Heart left ventricle (tissue), 16 donors: ENCODE measurements around the gene PLA2R1. TPM values are rescaled to one million over a fixed set of nuclear protein-coding genes. Genes with fewer than 3 reads are reported as not detected.
A peak's percentile ranks its signal among the peaks of the same experiment; 100 is the strongest.

Experiments
- ATAC-seq, 4 donors: fragments of 200-7000 bp; cut with Tn5 transposase; one replicate each; pipeline ENCODE4 v1.9.1; 2020 to 2022; ENCODE audit warnings: moderate library complexity in 4 of 4, mild to moderate bottlenecking in 3 of 4, moderate number of reproducible peaks in 1 of 4
- DNase-seq, 5 donors: peaks; one replicate each; pipeline ENCODE4 v3.0.0-alpha.2; 2020
- H3K27ac ChIP-seq, 12 donors: fragments of 200-600 bp; sonication (generic) in 4 of 12; one replicate each; pipeline versions ENCODE4 v1.5.0 to v1.8.0; 2016 to 2022; ENCODE audit warnings: mild to moderate bottlenecking in 2 of 12
- H3K27me3 ChIP-seq, 9 donors: fragments of 200-600 bp; sonication (generic) in 2 of 9; one replicate each; pipeline versions ENCODE4 v1.5.1 to v1.8.0; 2016 to 2022; ENCODE audit warnings: mild to moderate bottlenecking in 3 of 9
- H3K36me3 ChIP-seq, 9 donors: fragments of 200-600 bp; sonication (generic) in 2 of 9; one replicate each; pipeline versions ENCODE4 v1.5.0 to v1.8.0; 2018 to 2022; ENCODE audit warnings: mild to moderate bottlenecking in 2 of 9
- H3K4me1 ChIP-seq, 12 donors: fragments of 200-600 bp; sonication (generic) in 4 of 12; one replicate each; pipeline versions ENCODE4 v1.5.0 to v1.8.0; 2016 to 2022; ENCODE audit warnings: mild to moderate bottlenecking in 3 of 12
- H3K4me3 ChIP-seq, 12 donors: fragments of 200-600 bp; sonication (generic) in 4 of 12; one replicate each; pipeline versions ENCODE4 v1.5.0 to v1.8.0; 2017 to 2022; ENCODE audit warnings: mild to moderate bottlenecking in 9 of 12, moderate library complexity in 4 of 12
- H3K9me3 ChIP-seq, 12 donors: fragments of 200-600 bp; sonication (generic) in 4 of 12; one replicate each; pipeline versions ENCODE4 v1.5.0 to v1.8.0; 2016 to 2022; ENCODE audit warnings: mild to moderate bottlenecking in 1 of 12
- CTCF ChIP-seq, 12 donors: fragments of 200-600 bp; sonication (generic) in 4 of 12; IDR thresholded peaks; one replicate each; pipeline versions ENCODE4 v1.5.0 to v1.8.0; 2018 to 2022; ENCODE audit warnings: antibody characterized with exemption in 12 of 12, mild to moderate bottlenecking in 5 of 12
- POLR2A ChIP-seq, 2 donors: fragments of 450-650 bp; IDR thresholded peaks; one replicate each; pipeline ENCODE4 v1.6.1; 2017; ENCODE audit warnings: antibody characterized with exemption in 2 of 2, mild to moderate bottlenecking in 2 of 2, moderate library complexity in 2 of 2
- WGBS, 4 donors: extraction: QIAGEN DNeasy Blood & Tissue Kit in 2 of 4; methylation state at CpG; one replicate each; pipeline versions ENCODE4 v1.1.5 to v1.1.7; 2013 to 2018; 5-methylcytosine and 5-hydroxymethylcytosine counted together
- intact Hi-C, 10 donors: fragments of 100-400 bp; cut with DNase I; formaldehyde crosslinking; loops; one replicate each; pipeline versions ENCODE4 v1.11.1 to v1.14.2; 2022
- polyA plus RNA-seq, 2 donors: library from polyadenylated mRNA; stranded (reverse); fragments of 200-250 nt; gene quantifications; one replicate each; pipeline ENCODE4 v1.2.3, GENCODE V29; 2013
- total RNA-seq, 9 donors: library from RNA; depleted of rRNA in 2 of 9; stranded (reverse); fragments of >200 nt in 2 of 9; fragmentation: NEBNext Ultra II Directional in 3 of 9; extraction: Animal tissue kit (Norgen Biotek cat#: 25700) in 3 of 9; gene quantifications; one replicate each; pipeline versions ENCODE4 v1.1.0 to v1.2.4, GENCODE V29; 2016 to 2023
- donor health status: ischemic (EF 13 %, LVEDD 7.1; RV severe dilation, severe dysfunction).
- donor health status: healthy with polysubstance abuse.
- donor health status: DM: no; HTN: yes; CAD: no.
- donor health status: DM: no; HTN: no; CAD: no.
- donor health status: ischemic (EF 25% LVEDD 6.9; RV normal size, moderate dysfunction).
- donor health status: ischemic (EF 25% LVEDD 5.7; RV mildly dilated, moderate dysfunction).
- donor health status: healthy.
- donor health status: DM: yes; HTN: yes; CAD: no.
- donor health status: ischemic (EF 35%, LVEDD 5.7; RV mildly dilated, moderate dysfunction).
- donor health status: nonischemic (EF 11% LVEDD 7.7; RV severe dilation, severe dysfunction).
- donor health status: DM: yes; HTN: yes; CAD: no.
- donor health status: PGD.
- donor health status: ischemic (EF 29% LVEDD 5.4; RV normal size, mild dysfunction).
- donor health status: nonischemic (EF 23%, LVEDD 6.1; RV moderate dilation, normal function).

Gene PLA2R1
- total and polyA plus RNA-seq, 11 donors: 0.36 to 4.7 (median 2.1) TPM

GRCh38 chr2:160050147-160050546, 12.3 kb downstream of the PLA2R1 start:
- WGBS, 4 donors: 78 to 86% (median 84%) methylated on average over 3 of the region's 3 CpGs
- no peak for ATAC-seq
- intact Hi-C loops: no loop called here
- Histone ChIP-seq H3K4me1 (peaks cover 0 to 16% (median 4%) of the 10 kb centered on the region in 12 donors), H3K36me3 (no peaks in the 10 kb centered on the region), H3K27me3 (no peaks in the 10 kb centered on the region), H3K27ac (no peak overlapping the region), H3K4me3 (no peak overlapping the region), H3K9me3 (no peaks in the 10 kb centered on the region)
- TF ChIP-seq CTCF (IDR thresholded peaks at IDR 0.05) (no peak), POLR2A (IDR thresholded peaks at IDR 0.05) (no peak)
- DNase-seq: no peak

- Histone ChIP-seq H3K4me1 (no peaks in the 10 kb centered on the region), H3K27me3 (no peaks in the 10 kb centered on the region), H3K9me3 (no peaks in the 10 kb centered on the region), H3K36me3 (peaks cover 0 to 25% (median 0%) of the 10 kb centered on the region in 9 donors), H3K4me3 (no peak overlapping the region), H3K27ac (no peak overlapping the region)
- intact Hi-C loops: no loop called here
- TF ChIP-seq POLR2A (IDR thresholded peaks at IDR 0.05) (no peak), CTCF (IDR thresholded peaks at IDR 0.05) (no peak)
- DNase-seq (no peak), ATAC-seq (no peak)
- 76 to 93% (median 83%) methylated on average over 7 of the region's 7 CpGs for WGBS, 4 donors
Observed at GRCh38 chr2:160045703-160046210, 16.7 kb downstream of the PLA2R1 start.

GRCh38 chr2:160044728-160045127, 17.7 kb downstream of the PLA2R1 start:
- ATAC-seq (no peak), DNase-seq (no peak)
- Histone ChIP-seq H3K27me3 (no peaks in the 10 kb centered on the region), H3K4me1 (peaks cover 0 to 6% (median 0%) of the 10 kb centered on the region in 12 donors), H3K9me3 (no peaks in the 10 kb centered on the region), H3K27ac (no peak overlapping the region), H3K36me3 (peaks cover 0 to 32% (median 0%) of the 10 kb centered on the region in 9 donors), H3K4me3 (no peak overlapping the region)
- WGBS, 4 donors: 90 to 93% (median 91%) methylated on average over 8 of the region's 8 CpGs
- intact Hi-C loops: no loop called here
- no peak for TF ChIP-seq POLR2A (IDR thresholded peaks at IDR 0.05)
- no peak for TF ChIP-seq CTCF (IDR thresholded peaks at IDR 0.05)

- 71 to 80% (median 74%) methylated on average over 5 of the region's 5 CpGs for WGBS, 4 donors
- Histone ChIP-seq H3K27ac (no peak overlapping the region), H3K4me3 (no peak overlapping the region), H3K9me3 (no peaks in the 10 kb centered on the region), H3K27me3 (no peaks in the 10 kb centered on the region), H3K36me3 (peaks cover 0 to 37% (median 0%) of the 10 kb centered on the region in 9 donors), H3K4me1 (peaks cover 0 to 7% (median 0%) of the 10 kb centered on the region in 12 donors)
- DNase-seq: no peak
- TF ChIP-seq POLR2A (IDR thresholded peaks at IDR 0.05) (no peak), CTCF (IDR thresholded peaks at IDR 0.05) (no peak)
- intact Hi-C loops: no loop called here
- peak in 2 of 4 donors; percentile 22 to 44 for ATAC-seq
Observed at GRCh38 chr2:160043265-160043664, 19.1 kb downstream of the PLA2R1 start.
